Activated CD4-positive, alpha-beta memory T cell treated with anti-CD3 and anti-CD28 coated beads for 36 hours (primary cell): ENCODE results near the gene SPNS3. TPM values are rescaled to one million over a fixed set of nuclear protein-coding genes. Genes with fewer than 3 reads are reported as not detected.

Experiments
- CTCF ChIA-PET: fragments of 350-600 bp; sonication (Branson Sonifier 250); formaldehyde crosslinking; loops from one replicate; lab custom pipeline; 2021; ENCODE audit warnings: antibody characterized with exemption, inconsistent platforms; lab: Charles Lee
- POLR2A ChIA-PET: fragments of 350-600 bp; sonication (Branson Sonifier 250); formaldehyde crosslinking; loops from one replicate; lab custom pipeline; 2021; ENCODE audit warnings: antibody characterized with exemption; lab: Charles Lee
- DNase-seq: peaks from one replicate; pipeline ENCODE4 v3.0.0-alpha.2; 2020
- H3K27ac Mint-ChIP-seq: one replicate; pipeline ENCODE4 v1.8.0; 2021; ENCODE audit warnings: mixed read lengths
- H3K27me3 Mint-ChIP-seq: one replicate; pipeline ENCODE4 v1.8.0; 2021; ENCODE audit warnings: mixed read lengths
- H3K36me3 Mint-ChIP-seq: one replicate; pipeline ENCODE4 v1.8.0; 2021; ENCODE audit warnings: mixed read lengths
- H3K4me1 Mint-ChIP-seq: one replicate; pipeline ENCODE4 v1.8.0; 2021; ENCODE audit warnings: low read depth, mixed read lengths
- H3K4me3 Mint-ChIP-seq: one replicate; pipeline ENCODE4 v1.8.0; 2021; ENCODE audit warnings: mild to moderate bottlenecking, mixed read lengths
- H3K9me3 Mint-ChIP-seq: one replicate; pipeline ENCODE4 v1.8.0; 2021; ENCODE audit warnings: mixed read lengths
- intact Hi-C: fragments of 100-400 bp; cut with micrococcal nuclease; formaldehyde crosslinking; loops from one replicate; pipeline ENCODE4 v1.15.1; 2023
- total RNA-seq, 2 experiments: library from RNA; stranded (reverse); gene quantifications; one replicate each; pipeline ENCODE4 v1.2.3, GENCODE V29; 2021

Gene SPNS3
- total RNA-seq, 2 experiments from 2014 or later = 6.6 to 6.7 TPM

DNA sequence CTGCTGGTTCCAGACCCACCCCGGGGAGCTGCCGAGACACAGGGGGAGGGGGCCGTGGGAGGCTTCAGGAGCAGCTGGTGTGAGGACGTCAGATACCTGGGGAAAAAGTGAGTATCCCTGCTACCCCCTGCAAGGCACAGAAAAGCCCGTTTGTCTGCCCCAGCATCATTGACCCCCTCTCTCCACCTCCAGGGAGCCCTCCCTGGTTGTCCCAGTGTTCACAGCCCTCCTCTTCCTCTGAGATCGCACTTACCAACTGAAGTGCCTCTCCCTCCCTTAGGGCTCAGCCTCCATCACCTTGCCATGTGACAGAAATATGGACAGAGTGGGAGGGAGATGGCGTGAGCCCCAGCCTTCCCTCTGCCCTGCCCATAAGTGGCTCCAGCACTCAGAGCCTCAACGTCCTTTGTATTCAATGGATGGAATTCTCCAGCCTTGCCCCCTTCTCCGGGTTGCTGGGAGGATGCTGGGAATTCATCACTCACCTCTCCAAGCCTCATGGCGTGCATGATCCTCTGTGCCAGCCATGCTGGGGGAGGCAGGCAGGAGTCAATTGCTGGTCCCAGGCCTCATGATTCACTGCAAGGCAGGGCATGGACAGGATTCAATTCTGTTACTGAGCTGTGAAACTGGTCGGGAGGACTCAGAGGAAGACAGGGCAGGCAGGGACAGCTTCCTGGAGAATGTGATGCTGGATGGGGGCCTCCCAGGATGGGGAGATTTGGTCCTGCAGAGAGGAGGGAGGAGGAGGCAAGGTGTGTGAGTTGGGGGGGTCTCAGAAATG lies 14.6 kb downstream of the SPNS3 start:
- ChIA-PET POLR2A (no interaction called here), CTCF (interaction anchor here (1.3 kb wide), 1 partner anchor 28 kb away, joined by 5 read pairs; no protein-coding TSS in a partner anchor)
- Mint-ChIP-seq H3K4me1 (no peaks in the 10 kb centered on the region), H3K27me3 (no peaks in the 10 kb centered on the region), H3K9me3 (no peaks in the 10 kb centered on the region), H3K36me3 (no peaks in the 10 kb centered on the region), H3K4me3 (no peak overlapping the region), H3K27ac (no peak overlapping the region)
- intact Hi-C loops = no loop called here
- DNase-seq = no peak

DNA sequence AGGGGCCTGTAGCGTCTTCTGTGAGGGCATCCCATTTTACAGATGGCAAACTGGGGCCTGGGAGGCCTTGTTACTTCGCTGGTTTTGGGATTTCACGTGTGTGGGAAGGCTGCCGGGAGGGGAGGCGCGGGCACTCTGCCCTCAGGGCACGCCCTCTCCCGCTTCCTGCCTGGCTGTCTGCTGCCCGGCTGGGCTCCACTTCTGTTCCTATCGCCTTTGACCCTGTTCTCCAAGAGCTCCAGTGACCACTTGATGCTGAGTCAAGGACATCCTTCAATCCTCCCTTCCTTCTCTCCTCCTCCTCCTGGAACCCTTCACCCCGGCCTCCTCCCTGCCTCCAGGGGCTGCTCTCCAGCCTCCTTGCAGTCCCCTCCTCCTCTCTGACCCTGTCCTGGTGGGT lies 16.0 kb downstream of the SPNS3 start:
- Mint-ChIP-seq H3K36me3 (no peaks in the 10 kb centered on the region), H3K4me3 (no peak overlapping the region), H3K27me3 (no peaks in the 10 kb centered on the region), H3K9me3 (no peaks in the 10 kb centered on the region), H3K4me1 (no peaks in the 10 kb centered on the region), H3K27ac (no peak overlapping the region)
- intact Hi-C loops = no loop called here
- POLR2A ChIA-PET = no interaction called here
- CTCF ChIA-PET = no interaction called here
- no peak for DNase-seq

DNA sequence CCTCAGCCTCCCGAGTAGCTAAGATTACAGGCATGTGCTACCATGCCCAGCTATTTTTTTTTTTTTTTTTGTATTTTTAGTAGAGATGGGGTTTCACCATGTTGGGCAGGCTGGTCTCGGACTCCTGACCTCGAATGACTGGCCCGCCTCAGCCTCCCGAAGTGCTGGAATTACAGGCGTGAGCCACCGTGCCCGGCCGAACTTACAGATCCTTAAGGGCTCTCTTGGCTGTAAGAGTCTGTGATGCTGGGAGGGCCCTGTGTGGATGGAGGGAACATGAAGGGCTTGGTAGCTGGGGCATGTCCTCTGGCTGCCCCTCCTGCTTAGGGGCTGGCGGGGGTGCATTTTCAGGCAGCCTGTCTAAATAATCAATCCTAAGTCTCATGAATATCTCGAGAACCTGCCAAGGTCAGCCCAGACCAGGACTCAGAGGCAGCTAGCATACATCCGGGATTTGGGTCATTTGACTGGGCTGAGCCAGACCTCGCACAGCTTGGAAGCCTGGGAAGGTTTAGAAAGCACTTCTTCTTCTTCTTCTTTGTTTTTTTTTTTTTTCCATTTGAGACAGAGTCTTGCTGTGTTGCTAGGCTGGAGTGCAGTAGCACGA lies 17.1 kb downstream of the SPNS3 start:
- no peak overlapping the region for H3K4me3 Mint-ChIP-seq
- intact Hi-C loops = no loop called here
- POLR2A ChIA-PET = no interaction called here
- no peak for DNase-seq
- H3K27ac Mint-ChIP-seq = no peak overlapping the region
- H3K9me3 Mint-ChIP-seq = no peaks in the 10 kb centered on the region
- H3K4me1 Mint-ChIP-seq = no peaks in the 10 kb centered on the region
- CTCF ChIA-PET = no interaction called here
- no peaks in the 10 kb centered on the region for H3K27me3 Mint-ChIP-seq
- H3K36me3 Mint-ChIP-seq = no peaks in the 10 kb centered on the region

DNA sequence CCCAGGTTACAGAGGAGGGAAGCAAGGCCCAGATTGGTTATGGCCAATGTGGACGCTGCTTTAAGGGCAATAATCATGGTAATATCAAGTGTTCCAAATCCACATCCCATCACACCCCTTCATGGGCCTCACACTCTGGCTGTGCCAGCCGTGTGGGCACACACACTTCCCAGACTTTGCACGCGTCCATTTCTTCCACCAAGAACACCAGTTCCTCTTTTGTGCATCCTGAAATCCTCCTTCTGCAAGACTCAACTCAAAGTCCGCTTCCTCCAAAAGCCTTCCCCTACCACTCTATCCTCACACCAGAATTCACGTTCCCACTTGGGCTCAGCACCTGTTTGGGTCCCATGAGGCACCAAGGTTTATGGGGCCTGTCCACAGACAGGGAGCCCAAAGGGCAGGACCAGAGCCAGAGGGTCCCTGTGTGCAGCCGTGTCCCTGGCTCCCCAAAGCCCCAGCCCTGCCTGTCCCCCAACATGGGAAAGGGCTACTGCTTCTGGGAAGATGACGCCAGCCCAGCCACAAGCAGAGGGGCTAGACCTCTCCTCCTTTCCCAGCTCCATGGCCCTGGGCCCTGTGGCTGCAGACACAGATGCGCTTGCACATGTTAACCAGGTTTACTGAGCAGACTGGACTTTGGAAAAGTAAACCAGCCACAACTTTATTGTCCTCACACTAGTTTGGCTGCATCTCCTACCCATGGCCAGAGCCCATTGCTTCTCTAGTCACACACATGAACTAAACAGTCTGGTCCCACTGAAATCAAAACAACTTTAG lies 20.3 kb downstream of the SPNS3 start:
- Mint-ChIP-seq H3K9me3 (no peaks in the 10 kb centered on the region), H3K36me3 (no peaks in the 10 kb centered on the region), H3K4me3 (no peak overlapping the region), H3K27ac (no peak overlapping the region), H3K27me3 (no peaks in the 10 kb centered on the region), H3K4me1 (no peaks in the 10 kb centered on the region)
- DNase-seq = no peak
- POLR2A ChIA-PET = no interaction called here
- CTCF ChIA-PET = interaction anchor here (0.5 kb wide), 1 partner anchor 1088 kb away, joined by 3 read pairs; no protein-coding TSS in a partner anchor
- intact Hi-C loops = no loop called here

DNA sequence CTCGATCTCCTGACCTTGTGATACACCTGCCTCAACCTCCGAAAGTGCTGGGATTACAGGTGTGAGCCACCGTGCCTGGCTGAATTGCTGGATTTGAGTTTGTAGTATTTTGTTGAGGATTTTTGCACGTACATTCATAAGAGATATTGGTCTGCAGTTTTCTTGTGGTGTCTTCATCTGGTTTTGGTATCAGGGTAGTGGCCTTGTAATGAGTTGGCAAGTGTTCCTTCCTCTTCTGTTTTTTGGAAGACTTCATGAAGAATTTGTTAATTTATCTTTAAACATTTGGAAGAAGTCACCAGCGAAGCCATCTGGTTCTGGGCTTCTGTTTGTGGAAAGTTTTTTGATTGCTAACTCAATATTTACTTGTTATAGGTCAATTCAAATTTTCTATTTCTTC lies 26.9 kb downstream of the SPNS3 start:
- no peaks in the 10 kb centered on the region for H3K27me3 Mint-ChIP-seq
- H3K4me3 Mint-ChIP-seq = no peak overlapping the region
- DNase-seq = no peak
- H3K27ac Mint-ChIP-seq = no peak overlapping the region
- ChIA-PET POLR2A (no interaction called here), CTCF (no interaction called here)
- H3K36me3 Mint-ChIP-seq = peaks cover 7% of the 10 kb centered on the region
- intact Hi-C loops = no loop called here
- no peaks in the 10 kb centered on the region for H3K4me1 Mint-ChIP-seq
- H3K9me3 Mint-ChIP-seq = peaks cover 12% of the 10 kb centered on the region

DNA sequence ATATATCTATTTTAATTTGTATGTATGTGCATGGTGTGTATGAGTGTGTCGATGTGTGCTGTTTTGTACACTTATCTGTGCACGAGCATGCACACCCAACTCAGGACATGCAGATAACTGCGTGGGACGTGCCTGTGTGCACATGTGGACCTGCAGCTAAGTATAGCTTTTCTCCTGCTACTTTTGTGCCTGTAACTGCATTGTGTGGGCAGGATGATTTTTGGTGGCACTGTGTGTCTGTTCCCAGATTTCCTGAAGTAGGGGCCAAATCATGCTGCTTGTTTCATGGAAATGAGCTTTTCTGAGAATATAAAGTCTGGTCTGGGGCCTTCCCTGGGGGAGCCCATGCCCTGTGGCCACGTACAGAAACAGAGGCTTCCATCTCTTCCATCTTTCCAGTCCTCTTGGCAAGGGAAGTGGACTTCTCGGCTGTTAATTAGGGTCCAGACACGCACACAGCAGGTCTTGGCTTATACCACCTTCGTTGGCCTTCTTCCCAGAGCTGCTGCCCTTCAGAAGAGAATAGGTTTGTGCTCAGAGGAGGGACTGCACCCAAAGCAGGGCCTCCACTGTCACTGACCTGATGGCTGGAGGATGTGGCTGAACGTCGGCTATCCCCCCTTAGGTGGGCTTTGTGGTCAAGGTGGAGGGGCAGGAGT lies 30.2 kb downstream of the SPNS3 start:
- intact Hi-C loops = no loop called here
- Mint-ChIP-seq H3K27me3 (no peaks in the 10 kb centered on the region), H3K4me3 (no peak overlapping the region), H3K27ac (no peak overlapping the region), H3K4me1 (no peaks in the 10 kb centered on the region), H3K9me3 (peaks cover 12% of the 10 kb centered on the region), H3K36me3 (peaks cover 7% of the 10 kb centered on the region)
- CTCF ChIA-PET = no interaction called here
- POLR2A ChIA-PET = no interaction called here
- no peak for DNase-seq

DNA sequence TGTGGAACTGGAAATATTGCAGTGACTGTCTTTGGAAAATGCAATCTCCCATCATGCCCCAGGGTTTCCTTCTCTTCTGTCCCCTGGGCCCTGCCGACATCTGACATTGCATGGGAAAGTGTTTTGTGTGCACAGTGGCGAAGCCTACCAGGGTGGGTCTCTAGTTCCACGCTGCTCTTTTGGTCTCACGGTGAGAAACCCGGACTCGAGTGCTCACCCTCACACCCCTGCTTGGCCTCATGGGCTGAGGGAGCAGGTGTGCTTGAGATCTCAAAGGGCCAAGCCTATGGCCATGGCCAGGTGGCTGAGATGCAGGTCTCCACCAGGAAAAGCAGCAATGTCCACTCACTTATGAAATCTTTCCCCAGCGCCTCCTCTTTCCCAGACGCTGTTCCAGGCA lies 32.0 kb downstream of the SPNS3 start:
- Mint-ChIP-seq H3K27ac (no peak overlapping the region), H3K4me1 (no peaks in the 10 kb centered on the region), H3K27me3 (no peaks in the 10 kb centered on the region), H3K9me3 (peaks cover 4% of the 10 kb centered on the region), H3K36me3 (peaks cover under 1% of the 10 kb centered on the region), H3K4me3 (no peak overlapping the region)
- DNase-seq = no peak
- CTCF ChIA-PET = no interaction called here
- POLR2A ChIA-PET = no interaction called here
- intact Hi-C loops = no loop called here

DNA sequence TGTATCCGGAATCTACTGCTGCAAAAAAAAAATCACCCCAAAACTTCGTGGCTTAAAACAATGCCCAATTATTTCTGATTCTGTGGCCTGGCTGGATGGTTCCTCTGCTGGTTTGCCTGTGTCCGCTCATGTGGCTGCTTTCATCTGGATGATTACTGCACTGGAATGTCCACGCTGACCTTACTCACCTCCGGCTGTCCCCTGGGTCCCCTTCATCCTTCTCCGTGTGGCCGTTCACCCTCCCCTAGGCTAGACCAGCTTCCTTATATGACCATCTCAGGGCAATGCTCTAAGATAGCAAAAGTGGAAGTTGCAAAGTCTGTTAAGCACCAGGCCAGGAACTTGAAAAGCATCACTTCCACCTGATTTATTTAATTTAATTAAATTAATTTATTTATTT lies 33.5 kb downstream of the SPNS3 start:
- CTCF ChIA-PET = no interaction called here
- Mint-ChIP-seq H3K27me3 (no peaks in the 10 kb centered on the region), H3K4me1 (no peaks in the 10 kb centered on the region), H3K9me3 (no peaks in the 10 kb centered on the region), H3K27ac (no peak overlapping the region), H3K36me3 (no peaks in the 10 kb centered on the region), H3K4me3 (no peak overlapping the region)
- POLR2A ChIA-PET = no interaction called here
- no peak for DNase-seq
- intact Hi-C loops = no loop called here

DNA sequence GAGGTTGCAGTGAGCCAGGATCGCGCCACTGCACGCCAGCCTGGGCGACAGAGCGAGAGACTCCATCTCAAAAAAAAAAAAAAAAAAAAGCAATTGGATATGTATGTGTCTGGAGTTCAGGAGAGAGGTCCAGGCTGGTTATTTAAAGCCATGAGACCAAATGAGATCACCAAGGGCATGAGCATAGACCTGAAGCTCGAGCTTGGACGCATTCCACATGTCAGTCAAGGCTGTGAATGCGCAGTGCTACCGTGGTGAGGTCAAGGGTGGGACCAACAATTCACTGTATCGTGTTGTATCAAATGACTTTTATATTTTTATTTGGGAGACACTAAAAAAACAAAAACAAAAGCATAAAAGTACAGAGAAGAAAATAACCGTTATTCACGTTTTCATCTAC lies 35.8 kb downstream of the SPNS3 start:
- CTCF ChIA-PET = no interaction called here
- no peaks in the 10 kb centered on the region for H3K4me1 Mint-ChIP-seq

DNA sequence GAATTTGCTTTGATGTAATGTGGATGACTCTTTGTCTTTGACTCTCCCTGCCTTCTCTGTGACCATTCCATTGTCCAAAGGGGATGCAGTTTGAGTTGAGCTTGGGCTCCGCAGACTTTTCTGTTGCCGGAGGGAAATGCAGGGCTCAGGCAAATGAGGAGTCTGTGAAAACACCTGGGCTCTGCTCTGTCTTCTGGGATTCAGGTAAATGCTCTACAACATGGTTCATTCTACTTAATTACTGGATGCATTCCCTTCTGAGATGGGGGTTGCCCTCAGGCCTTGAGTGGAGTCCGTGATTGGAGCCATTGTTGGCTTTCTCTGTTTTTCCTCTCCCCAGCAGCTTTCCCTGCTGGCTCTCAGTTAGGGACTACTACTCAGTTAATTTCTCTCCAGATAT lies 38.5 kb downstream of the SPNS3 start:
- intact Hi-C loops = no loop called here
- H3K9me3 Mint-ChIP-seq = no peaks in the 10 kb centered on the region
- DNase-seq = no peak
- ChIA-PET POLR2A (no interaction called here), CTCF (interaction anchor here (0.9 kb wide), 1 partner anchor 9 kb away, joined by 3 read pairs; no protein-coding TSS in a partner anchor)
- peaks cover 3% of the 10 kb centered on the region for H3K4me1 Mint-ChIP-seq
- H3K27me3 Mint-ChIP-seq = no peaks in the 10 kb centered on the region
- no peaks in the 10 kb centered on the region for H3K36me3 Mint-ChIP-seq
- H3K27ac Mint-ChIP-seq = no peak overlapping the region
- H3K4me3 Mint-ChIP-seq = no peak overlapping the region

More for the DNA sequence above, 35.8 kb downstream of the SPNS3 start:
- no peak for DNase-seq
- Mint-ChIP-seq H3K9me3 (no peaks in the 10 kb centered on the region), H3K36me3 (no peaks in the 10 kb centered on the region), H3K27ac (no peak overlapping the region), H3K4me3 (no peak overlapping the region), H3K27me3 (no peaks in the 10 kb centered on the region)
- POLR2A ChIA-PET = no interaction called here
- intact Hi-C loops = no loop called here

DNA sequence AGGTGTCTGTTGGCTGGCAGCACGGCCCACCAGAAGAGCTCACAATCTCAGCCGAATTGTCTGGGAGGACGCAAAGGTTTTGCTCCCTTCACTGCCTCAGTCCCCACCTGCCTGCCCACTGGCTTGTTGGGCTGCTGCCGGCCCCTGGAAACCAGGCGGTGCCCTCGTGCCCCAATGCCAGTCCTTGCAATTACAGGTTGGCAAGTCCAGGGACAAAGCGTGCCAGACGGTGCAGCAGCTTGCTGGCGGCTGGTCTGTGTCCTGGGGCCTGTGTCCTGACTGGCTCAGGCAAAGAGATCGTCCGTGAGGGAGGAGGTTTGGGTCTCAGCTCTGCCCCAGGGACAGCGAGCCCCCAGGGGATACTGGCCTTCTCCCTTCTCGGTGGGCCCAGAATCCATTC lies 40.4 kb downstream of the SPNS3 start:
- no peak overlapping the region for H3K4me3 Mint-ChIP-seq
- no peaks in the 10 kb centered on the region for H3K27me3 Mint-ChIP-seq
- intact Hi-C loops = no loop called here

DNA sequence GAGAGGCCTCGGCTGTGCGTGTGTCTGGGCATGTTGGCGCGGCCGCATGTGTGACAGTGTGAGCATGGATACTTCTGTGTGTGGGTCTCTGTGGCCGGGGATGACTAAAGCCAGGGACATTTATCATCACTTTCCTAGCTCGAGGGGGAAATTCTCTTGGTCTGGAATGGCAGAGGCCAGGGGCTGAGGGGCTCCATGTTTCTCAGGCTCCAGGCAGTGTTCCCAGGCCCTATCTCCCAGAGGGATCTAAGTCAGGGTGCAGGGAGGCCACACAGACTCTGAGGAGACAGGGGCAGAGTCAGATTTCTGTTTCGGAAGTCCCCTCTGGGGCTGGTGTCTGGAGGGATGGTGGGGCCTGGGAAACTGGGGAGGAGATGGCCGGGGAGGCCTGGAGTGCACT lies 41.3 kb downstream of the SPNS3 start:
- no peaks in the 10 kb centered on the region for H3K36me3 Mint-ChIP-seq
- intact Hi-C loops = no loop called here
- H3K27me3 Mint-ChIP-seq = no peaks in the 10 kb centered on the region
- peaks cover 7% of the 10 kb centered on the region for H3K4me1 Mint-ChIP-seq
- DNase-seq = no peak
- H3K4me3 Mint-ChIP-seq = no peak overlapping the region
- H3K27ac Mint-ChIP-seq = no peak overlapping the region
- H3K9me3 Mint-ChIP-seq = no peaks in the 10 kb centered on the region
- ChIA-PET POLR2A (no interaction called here), CTCF (no interaction called here)

More for the DNA sequence above, 40.4 kb downstream of the SPNS3 start:
- CTCF ChIA-PET = no interaction called here
- no peak overlapping the region for H3K27ac Mint-ChIP-seq
- peaks cover 7% of the 10 kb centered on the region for H3K4me1 Mint-ChIP-seq
- no peaks in the 10 kb centered on the region for H3K9me3 Mint-ChIP-seq
- no peaks in the 10 kb centered on the region for H3K36me3 Mint-ChIP-seq
- POLR2A ChIA-PET = no interaction called here
- DNase-seq = no peak
